Measurements from ENCODE around the gene CEACAM20. TPM values are rescaled to one million over a fixed set of nuclear protein-coding genes. Genes with fewer than 3 reads are reported as not detected.
"Not testable (repeated sequence)": the region's sequence is repeated elsewhere in the genome, so short reads cannot be mapped to it uniquely, and the experiment has no call there.

CEACAM20 gene
- total RNA-seq, 2 donors from 2014 or later, result not detected

DNA sequence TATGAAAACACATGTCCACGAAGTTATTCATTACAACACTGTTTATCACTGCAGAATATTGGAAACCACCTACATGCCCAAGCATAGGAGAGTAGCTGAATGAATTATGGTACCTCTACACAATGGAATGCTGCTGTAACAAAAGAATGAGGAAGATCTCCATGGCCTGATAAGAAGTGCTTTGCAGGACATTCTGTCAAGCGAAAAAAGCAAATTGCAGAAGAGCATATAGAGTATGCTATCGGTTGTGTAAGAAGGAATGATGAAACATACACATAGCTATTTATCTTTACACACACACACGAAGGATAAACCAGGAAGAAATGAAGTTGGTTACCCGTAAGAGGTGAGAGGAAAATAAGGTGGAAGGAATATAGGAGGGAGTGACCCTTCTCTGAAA is 37.5 kb upstream of the CEACAM20 start:
- TF ChIP-seq, protein P1, sequence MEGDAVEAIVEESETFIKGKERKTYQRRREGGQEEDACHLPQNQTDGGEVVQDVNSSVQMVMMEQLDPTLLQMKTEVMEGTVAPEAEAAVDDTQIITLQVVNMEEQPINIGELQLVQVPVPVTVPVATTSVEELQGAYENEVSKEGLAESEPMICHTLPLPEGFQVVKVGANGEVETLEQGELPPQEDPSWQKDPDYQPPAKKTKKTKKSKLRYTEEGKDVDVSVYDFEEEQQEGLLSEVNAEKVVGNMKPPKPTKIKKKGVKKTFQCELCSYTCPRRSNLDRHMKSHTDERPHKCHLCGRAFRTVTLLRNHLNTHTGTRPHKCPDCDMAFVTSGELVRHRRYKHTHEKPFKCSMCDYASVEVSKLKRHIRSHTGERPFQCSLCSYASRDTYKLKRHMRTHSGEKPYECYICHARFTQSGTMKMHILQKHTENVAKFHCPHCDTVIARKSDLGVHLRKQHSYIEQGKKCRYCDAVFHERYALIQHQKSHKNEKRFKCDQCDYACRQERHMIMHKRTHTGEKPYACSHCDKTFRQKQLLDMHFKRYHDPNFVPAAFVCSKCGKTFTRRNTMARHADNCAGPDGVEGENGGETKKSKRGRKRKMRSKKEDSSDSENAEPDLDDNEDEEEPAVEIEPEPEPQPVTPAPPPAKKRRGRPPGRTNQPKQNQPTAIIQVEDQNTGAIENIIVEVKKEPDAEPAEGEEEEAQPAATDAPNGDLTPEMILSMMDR (conservative IDR thresholded peaks at IDR 0.05), result no peak
- no peaks in the 10 kb centered on the region for H3K4me1 Mint-ChIP-seq
- no peaks in the 10 kb centered on the region for H3K4me1 ChIP-seq (ENCODE audit: control insufficient read depth, insufficient read depth, low read length)
- no peak for DNase-seq
- peaks cover 3% of the 10 kb centered on the region for H3K27me3 Mint-ChIP-seq (ENCODE audit: insufficient read depth)
- H3K9ac ChIP-seq (ENCODE audit: extremely low read depth, low read length, poor library complexity, severe bottlenecking), result no peak overlapping the region
- no peaks in the 10 kb centered on the region for H3K9me3 Mint-ChIP-seq
- no peaks in the 10 kb centered on the region for H3K9me3 ChIP-seq (ENCODE audit: control insufficient read depth, low read length)
- H3K27ac Mint-ChIP-seq, result no peak overlapping the region
- H3K4me3 ChIP-seq (ENCODE audit: low read length), result no peak overlapping the region
- H3K27me3 ChIP-seq (ENCODE audit: control insufficient read depth, insufficient read depth, low read length, poor library complexity, severe bottlenecking), result peaks cover 4% of the 10 kb centered on the region
- no peak overlapping the region for H3K27ac ChIP-seq (ENCODE audit: low read depth, low read length)
- no peaks in the 10 kb centered on the region for H3K36me3 ChIP-seq (ENCODE audit: control insufficient read depth, insufficient read depth, low read length)
- H3K4me3 Mint-ChIP-seq, result no peak overlapping the region
- 50 to 78% methylated on average over 2 to 4 of the region's 5 CpGs for WGBS, 2 experiments (ENCODE audit: insufficient coverage in 1 of 2, insufficient read length in 1 of 2)
- H3K36me3 Mint-ChIP-seq (ENCODE audit: low read depth), result no peaks in the 10 kb centered on the region

DNA sequence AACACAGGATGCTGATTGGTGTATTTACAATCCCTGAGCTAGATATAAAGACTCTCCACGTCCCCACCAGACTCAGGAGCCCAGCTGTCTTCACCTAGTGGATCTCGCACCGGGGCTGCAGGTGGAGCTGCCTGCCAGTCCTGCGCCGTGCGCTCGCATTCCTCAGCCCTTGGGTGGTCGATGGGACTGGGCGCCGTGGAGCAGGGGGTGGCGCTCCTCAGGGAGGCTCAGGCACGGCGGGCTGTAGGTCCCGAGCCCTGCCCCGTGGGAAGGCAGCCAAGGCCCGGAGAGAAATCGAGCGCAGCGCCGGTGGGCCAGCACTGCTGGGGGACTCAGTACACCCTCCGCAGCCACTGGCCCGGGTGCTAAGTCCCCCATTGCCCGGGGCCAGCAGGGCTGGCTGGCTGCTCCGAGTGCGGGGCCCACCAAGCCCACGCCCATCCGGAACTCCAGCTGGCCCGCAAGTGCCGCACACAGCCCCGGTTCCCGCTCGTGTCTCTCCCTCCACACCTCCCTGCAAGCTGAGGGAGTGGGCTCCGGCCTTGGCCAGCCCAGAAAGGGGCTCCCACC is 33.7 kb upstream of the CEACAM20 start:
- WGBS, 2 experiments (ENCODE audit: insufficient coverage in 1 of 2, insufficient read length in 1 of 2), result 95% methylated on average over 31 of the region's 33 CpGs; no CpG with 5 or more reads in 1 of the 2 experiments
- not testable (repeated sequence) for H3K4me1 Mint-ChIP-seq; DNase-seq; H3K36me3 ChIP-seq (ENCODE audit: control insufficient read depth, insufficient read depth, low read length); H3K27me3 Mint-ChIP-seq (ENCODE audit: insufficient read depth); H3K9me3 ChIP-seq (ENCODE audit: control insufficient read depth, low read length); H3K4me1 ChIP-seq (ENCODE audit: control insufficient read depth, insufficient read depth, low read length); H3K4me3 ChIP-seq (ENCODE audit: low read length); H3K4me3 Mint-ChIP-seq; H3K9me3 Mint-ChIP-seq; H3K36me3 Mint-ChIP-seq (ENCODE audit: low read depth); H3K27me3 ChIP-seq (ENCODE audit: control insufficient read depth, insufficient read depth, low read length, poor library complexity, severe bottlenecking); H3K9ac ChIP-seq (ENCODE audit: extremely low read depth, low read length, poor library complexity, severe bottlenecking); H3K27ac Mint-ChIP-seq; H3K27ac ChIP-seq (ENCODE audit: low read depth, low read length)

DNA sequence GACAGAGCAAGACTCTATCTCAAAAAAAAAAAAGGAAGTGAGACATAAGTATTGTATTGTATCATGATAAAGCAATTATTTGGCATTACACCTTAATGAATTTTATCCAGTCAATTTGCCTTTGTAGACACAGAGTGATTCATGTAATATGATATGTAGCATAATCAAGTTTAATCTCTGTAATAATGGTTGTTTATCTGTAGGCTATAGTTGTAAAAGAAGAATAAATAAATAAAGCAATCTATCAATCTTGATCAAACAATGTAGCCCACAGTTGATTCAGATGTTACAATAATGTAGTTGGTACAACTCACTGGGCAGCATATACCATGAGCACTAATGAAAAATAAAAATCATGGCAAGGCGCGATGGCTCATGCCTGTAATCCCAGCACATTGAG is 28.5 kb upstream of the CEACAM20 start:
- Histone ChIP-seq H3K27me3 (ENCODE audit: control insufficient read depth, insufficient read depth, low read length, poor library complexity, severe bottlenecking) (no peaks in the 10 kb centered on the region), H3K9me3 (ENCODE audit: control insufficient read depth, low read length) (no peaks in the 10 kb centered on the region), H3K4me1 (ENCODE audit: control insufficient read depth, insufficient read depth, low read length) (no peaks in the 10 kb centered on the region), H3K36me3 (ENCODE audit: control insufficient read depth, insufficient read depth, low read length) (no peaks in the 10 kb centered on the region), H3K4me3 (ENCODE audit: low read length) (no peak overlapping the region), H3K9ac (ENCODE audit: extremely low read depth, low read length, poor library complexity, severe bottlenecking) (no peak overlapping the region), H3K27ac (ENCODE audit: low read depth, low read length) (no peak overlapping the region)
- Mint-ChIP-seq H3K27me3 (ENCODE audit: insufficient read depth) (no peaks in the 10 kb centered on the region), H3K9me3 (no peaks in the 10 kb centered on the region), H3K4me3 (no peak overlapping the region), H3K4me1 (no peaks in the 10 kb centered on the region), H3K36me3 (ENCODE audit: low read depth) (no peaks in the 10 kb centered on the region), H3K27ac (no peak overlapping the region)
- 96% methylated on average over 2 of the region's 2 CpGs for WGBS, 2 experiments (ENCODE audit: insufficient coverage in 1 of 2, insufficient read length in 1 of 2)
- no peak for DNase-seq
- TF ChIP-seq, protein P1 (conservative IDR thresholded peaks at IDR 0.05), result no peak

Measured in endodermal cell (in vitro differentiated cells).